Testis (tissue), 2 donors: Measurements from ENCODE around the gene EGFR.

Source experiments
- CTCF ChIP-seq, 3 experiments: fragments of 450-650 bp in 2 of 3; fragments of 200-600 bp in 1 of 3; sonication (generic) in 1 of 3; IDR thresholded peaks; one replicate each; pipeline ENCODE4 v1.5.1; 2016 to 2019; ENCODE audit warnings: antibody characterized with exemption in 3 of 3, mild to moderate bottlenecking in 2 of 3, moderate library complexity in 1 of 3
- POLR2A ChIP-seq: fragments of 450-650 bp; IDR thresholded peaks from one replicate; pipeline ENCODE4 v1.6.1; 2017; ENCODE audit warnings: antibody characterized with exemption, mild to moderate bottlenecking, moderate library complexity

GRCh38 chr7:55104123-55104522, 85.3 kb downstream of the EGFR start:
- TF ChIP-seq CTCF (IDR thresholded peaks at IDR 0.05) = no peak
- TF ChIP-seq POLR2A = no peak
